ENCODE results near the gene EFNA4.

Gene EFNA4

DNA sequence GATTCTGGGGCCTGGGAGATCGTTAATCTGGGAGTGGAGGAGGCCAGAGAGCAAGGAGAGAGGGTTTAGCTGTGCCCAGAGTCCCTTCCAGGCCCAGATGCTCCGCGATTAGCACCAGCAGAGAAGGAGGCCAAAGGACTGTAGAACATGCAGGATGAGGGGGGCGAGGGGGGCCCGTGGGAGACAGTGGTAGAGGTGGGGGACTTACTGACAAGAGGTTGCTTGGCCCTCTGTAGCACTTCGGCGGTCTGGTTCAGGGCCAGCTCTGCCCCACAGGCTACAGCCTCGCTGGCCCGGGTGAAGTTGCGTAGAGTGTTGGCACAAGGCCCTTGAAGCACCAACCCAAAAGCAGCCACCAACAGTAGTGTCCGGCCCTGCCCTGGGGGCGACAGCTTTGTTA is 30.7 kb upstream of the EFNA4 start:
- DNase-seq (ENCODE audit: low read depth in 2 of 3, low spot score in 1 of 3) = no peak

DNA sequence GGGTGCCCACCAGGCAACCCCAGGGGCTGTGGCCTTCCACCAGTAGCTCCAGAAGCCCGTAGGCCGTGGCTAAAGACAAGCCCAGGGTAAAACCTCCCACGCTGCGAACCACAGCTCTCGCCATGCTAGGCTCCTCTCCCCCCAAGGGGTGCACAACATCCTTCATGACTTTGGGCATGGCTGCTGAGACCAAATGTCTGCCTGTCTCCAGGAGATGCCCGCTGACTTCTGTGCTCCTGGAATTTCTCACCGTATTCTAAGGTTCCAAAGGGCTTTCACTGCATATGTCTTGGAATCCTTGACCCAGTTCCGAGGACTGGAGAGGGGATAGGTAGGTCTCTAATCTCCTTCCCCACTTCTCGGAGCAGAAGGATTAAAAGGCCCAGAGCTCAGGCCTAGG is 30.0 kb upstream of the EFNA4 start, which contains the start of the genes DCST1 and DCST2:
Gene DCST1 (plus strand): TSS at position 301 of the 400 bp plus-strand sequence. CDS start 213 bp downstream, outside the sequence.
Gene DCST2 (minus strand): TSS at position 258 of the 400 bp plus-strand sequence. CDS start 80 bp downstream, at position 178.
- DNase-seq (ENCODE audit: low read depth in 2 of 3, low spot score in 1 of 3) = no peak

DNA sequence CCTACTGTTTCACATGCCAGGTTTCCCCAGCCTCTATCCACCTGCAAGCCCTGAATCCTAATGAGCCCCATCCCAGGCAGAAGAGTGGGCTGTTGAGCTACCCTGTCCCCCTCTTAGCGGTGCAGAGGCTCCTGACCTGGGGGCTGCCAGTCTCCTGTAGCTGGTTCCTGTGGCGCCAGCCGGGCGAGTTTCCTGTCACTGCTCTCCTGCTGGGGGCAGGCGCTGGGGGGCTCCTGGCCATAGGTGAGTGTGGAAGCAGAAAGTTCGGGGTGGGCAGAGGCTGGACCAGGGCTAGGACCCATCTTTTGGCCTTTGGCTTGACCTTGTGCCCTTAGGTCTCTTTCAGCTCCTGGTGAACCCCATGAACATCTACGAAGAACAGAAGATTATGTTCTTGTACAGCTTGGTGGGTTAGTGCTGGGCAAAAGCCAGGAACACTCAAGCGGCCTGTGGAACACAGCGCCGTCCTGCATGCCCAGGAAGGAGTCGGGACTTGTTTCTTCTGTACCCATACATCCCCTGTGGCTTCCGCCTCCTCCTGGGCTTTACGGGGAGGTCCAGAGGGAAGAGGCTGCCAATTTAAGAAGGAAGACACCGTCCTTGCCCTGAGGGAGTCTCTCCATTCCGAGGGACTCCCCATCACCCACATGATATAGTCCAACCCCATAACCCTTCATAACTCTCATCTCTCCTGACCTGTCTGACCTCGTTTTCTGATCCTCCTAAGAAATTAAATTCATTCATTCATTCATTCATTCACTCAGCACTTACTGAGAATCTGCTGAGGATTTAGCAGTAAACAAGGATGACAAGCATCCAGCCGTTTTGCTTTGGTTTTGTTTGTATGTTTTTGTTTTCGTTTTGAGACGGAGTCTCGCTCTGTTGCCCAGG is 29.0 kb upstream of the EFNA4 start:
- no peak for DNase-seq (ENCODE audit: low read depth in 2 of 3, low spot score in 1 of 3)

DNA sequence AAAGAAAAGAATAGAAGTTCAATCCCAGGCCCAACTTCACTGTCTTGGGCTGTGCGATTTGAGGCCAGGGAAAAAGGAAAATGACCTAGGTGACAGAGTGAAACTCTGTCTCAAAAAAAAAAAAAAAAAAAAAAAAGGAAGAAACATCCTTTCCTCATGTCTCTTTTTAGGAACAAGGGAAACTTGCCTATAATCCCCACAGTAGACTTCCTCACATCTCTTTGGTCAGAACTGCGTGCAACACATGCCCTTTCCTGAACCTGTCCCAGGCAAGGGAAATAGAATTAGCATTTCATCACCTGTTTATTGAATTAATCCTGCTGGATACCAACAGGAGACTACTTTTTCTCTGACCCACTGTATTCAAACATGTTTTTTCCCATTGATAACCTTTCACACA is 27.6 kb upstream of the EFNA4 start:
- no peak for DNase-seq (ENCODE audit: low read depth in 2 of 3, low spot score in 1 of 3)

DNA sequence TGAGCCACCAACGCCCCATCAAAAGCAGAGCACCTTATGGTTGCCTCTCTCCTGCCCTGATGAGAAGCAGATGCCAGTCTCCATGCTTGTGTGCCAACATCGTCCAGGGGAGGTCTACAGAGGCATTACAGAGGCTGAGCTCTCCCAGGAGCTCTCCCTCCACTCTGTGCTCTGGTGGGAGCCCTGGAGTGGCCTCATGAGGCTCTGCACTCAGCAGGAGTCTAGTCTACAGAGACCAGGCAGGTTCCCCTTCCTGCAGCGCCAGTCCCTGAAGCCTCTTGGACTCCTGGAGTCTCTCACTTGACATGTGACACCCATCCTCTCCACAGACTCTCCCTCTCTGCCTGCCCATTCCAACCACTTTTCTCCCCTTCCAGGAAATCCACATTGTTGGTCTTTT is 26.5 kb upstream of the EFNA4 start:
- DNase-seq (ENCODE audit: low read depth in 2 of 3, low spot score in 1 of 3) = no peak

DNA sequence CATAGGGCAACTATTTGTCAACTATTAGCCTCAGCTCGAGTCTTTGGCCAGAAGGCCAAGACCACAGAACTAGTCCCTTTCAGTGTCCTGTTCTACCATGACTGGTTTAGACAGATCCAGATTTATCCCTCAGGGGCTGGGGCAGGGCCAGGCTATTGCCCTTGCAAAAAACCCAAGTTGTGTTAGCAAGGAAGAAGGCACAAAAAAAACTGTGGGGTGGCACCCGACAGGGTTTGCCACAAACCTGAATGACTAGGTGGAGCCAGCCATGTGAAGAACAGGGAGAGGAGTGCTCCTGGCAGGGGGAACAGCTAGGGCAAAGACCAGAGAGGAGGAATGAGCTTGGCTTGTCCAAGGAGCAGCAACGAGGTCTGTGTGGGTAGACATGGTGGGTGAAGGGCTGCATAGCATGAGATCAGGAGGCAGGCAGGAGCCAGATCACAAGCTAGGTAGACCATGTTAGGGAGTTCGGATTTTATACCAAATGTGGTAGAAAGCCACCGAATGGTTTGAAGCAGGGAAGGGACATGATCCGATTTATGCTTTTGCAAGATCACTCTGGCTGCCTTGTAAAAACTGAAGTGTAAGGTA is 25.6 kb upstream of the EFNA4 start:
- DNase-seq (ENCODE audit: low read depth in 2 of 3, low spot score in 1 of 3) = no peak

DNA sequence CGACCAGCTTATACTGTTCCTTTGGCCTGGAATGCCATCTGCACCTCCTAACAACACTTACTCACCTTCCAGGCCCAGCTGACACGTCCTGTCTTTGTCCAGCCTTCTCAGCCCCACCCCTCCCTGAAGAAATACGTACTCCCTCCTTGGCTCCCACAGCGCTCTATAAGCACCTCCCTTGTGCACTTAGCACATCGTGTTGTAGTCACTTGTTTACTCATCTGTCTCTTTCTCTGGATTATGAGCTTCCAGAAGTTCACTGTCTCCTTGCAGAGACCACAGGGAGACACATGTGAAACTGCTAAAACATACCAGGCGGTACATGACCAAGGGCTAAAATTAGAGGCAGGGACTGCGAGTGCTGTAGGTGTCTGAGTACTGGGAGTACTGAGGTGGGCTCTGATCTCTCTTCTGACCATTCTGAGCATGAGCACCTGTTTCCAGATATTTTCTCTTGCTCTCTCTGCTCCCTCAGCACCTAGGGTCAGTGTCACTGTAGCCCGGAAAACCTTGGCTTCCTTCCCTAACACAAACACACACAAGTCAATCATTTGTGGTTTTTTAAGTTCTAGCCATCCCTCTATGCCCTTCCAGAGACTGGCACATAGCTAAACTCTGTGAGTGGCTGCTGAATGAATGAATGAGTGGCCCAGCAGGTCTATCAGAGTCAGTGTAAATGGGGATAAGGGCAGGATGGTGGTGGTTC is 24.8 kb upstream of the EFNA4 start:
- no peak for DNase-seq (ENCODE audit: low read depth in 2 of 3, low spot score in 1 of 3)

DNA sequence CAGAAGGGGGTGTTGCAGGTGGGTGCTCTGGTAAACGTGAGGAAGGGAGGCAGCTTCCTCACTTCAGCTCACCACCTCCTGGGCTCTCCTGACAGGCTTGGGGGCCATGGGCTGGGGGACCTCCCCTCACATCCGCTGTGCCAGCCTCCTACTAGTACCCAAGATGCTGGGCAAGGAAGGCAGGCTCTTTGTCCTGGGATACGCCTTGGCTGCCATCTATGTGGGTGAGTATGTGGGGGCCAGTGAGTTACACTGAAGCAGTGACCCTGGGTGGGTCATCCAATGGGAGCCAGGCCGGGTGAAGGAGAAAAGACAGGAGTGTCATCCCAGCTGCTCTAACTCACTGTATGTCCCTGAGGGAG is 24.3 kb upstream of the EFNA4 start:
- no peak for DNase-seq (ENCODE audit: low read depth in 2 of 3, low spot score in 1 of 3)

DNA sequence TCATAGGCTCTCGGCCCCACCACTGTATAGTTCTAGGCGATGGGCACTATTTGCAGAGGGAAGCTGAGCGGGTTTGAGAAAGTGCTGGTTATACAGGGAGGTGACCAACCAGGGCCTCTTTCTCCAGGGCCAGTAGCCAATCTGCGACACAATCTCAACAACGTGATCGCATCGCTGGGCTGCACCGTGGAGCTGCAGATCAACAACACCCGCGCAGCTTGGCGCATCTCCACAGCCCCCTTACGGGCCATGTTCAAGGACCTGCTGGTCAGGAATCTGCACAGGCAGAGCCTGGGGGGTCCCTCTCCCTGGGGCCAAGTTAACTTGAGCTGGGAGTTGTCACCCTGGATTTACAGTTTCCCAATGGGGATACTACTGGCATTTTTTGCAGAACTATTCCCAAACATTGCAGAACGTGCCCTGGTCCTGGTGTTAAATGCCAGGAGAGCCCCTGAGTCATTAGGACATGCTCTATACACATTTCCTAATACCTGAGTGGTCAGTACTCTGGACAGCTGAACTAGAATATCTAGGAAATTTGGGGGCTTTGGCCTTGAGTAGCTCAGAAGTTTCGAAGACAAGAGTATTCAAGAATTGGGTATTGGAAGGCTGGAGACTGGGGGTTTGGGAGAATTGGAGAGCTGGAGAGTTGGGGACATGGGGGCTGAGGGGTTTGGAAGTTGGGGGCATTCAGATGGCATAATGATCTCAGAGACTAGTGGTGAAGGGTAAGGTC is 23.0 kb upstream of the EFNA4 start:
- no peak for DNase-seq (ENCODE audit: low read depth in 2 of 3, low spot score in 1 of 3)

DNA sequence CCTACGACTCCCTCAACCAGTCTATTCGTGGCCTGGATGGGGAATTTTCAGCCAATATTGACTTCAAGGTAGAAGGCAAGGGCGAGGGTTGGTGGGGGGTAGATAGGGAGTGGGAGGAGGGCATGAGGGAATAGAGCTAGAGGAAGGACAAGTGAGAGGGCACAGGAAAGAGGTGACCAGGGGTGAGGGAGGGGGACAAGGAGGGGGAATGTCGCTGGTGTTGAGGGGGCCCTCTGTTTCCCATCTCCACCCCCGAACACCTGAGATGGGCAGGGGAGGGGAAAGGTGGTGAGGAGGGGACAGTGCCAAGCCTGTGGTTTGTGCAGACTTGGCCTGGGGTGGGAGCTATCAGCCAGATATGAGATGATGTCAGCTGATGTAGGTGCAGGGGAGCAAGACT is 20.8 kb upstream of the EFNA4 start:
- DNase-seq (ENCODE audit: low read depth in 2 of 3, low spot score in 1 of 3) = no peak

DNA sequence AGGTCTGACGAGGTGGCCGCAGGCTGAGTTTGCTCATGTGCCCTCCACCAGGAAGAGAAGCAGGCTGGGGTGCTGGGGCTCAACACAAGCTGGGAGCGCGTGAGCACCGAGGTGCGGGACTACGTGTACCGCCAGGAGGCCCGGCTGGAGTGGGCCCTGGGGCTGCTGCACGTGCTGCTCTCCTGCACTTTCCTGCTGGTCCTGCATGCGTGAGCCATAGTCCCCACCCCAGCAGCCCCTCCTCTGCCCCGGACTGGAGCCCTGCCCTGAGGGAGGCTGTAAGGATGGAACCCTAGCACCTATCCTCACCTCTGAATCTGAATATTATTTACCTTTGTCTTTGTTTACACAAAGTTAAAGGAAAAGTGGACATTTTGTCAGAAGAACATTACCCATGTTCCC is 20.2 kb upstream of the EFNA4 start:
- DNase-seq (ENCODE audit: low read depth in 2 of 3, low spot score in 1 of 3) = no peak

DNA sequence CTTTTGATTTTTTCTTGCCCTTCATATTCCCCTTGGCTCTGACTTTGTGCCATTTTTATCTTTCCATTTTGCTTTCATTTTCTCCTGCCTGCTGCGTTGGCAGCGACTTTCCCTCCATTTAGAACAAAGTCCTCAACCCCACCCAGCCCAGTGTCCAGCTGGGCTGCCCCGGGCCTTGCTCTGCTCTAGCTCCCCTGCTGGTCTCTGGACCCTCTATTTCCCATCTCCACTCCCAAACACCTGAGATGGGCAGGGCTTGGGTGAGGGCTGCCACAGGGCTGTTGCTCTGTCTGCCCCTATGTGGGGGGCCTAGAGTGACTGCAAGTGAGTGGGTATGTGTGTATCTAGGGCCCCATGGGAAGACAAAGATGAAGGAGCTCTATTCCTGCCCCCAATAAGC is 19.7 kb upstream of the EFNA4 start:
- DNase-seq (ENCODE audit: low read depth in 2 of 3, low spot score in 1 of 3) = no peak

DNA sequence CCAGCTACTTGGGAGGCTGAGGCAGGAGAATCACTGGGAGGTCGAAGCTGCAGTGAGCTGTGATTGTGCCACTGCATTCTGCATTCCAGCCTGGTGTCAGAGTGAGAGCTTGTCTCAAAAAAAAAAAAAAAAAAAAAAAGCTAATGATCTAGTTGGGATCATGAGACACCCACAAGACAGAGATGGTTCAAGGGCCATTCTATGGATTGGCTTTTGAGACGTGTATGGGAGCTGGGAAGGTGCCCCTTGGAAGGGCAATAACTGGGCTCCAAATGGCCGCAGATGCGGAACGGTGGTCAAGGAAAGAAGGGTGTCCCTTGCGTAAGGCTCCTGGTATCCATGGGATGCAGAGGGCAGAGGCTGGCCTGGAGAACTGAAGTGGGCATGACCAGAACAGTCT is 19.2 kb upstream of the EFNA4 start:
- DNase-seq (ENCODE audit: low read depth in 2 of 3, low spot score in 1 of 3) = no peak

DNA sequence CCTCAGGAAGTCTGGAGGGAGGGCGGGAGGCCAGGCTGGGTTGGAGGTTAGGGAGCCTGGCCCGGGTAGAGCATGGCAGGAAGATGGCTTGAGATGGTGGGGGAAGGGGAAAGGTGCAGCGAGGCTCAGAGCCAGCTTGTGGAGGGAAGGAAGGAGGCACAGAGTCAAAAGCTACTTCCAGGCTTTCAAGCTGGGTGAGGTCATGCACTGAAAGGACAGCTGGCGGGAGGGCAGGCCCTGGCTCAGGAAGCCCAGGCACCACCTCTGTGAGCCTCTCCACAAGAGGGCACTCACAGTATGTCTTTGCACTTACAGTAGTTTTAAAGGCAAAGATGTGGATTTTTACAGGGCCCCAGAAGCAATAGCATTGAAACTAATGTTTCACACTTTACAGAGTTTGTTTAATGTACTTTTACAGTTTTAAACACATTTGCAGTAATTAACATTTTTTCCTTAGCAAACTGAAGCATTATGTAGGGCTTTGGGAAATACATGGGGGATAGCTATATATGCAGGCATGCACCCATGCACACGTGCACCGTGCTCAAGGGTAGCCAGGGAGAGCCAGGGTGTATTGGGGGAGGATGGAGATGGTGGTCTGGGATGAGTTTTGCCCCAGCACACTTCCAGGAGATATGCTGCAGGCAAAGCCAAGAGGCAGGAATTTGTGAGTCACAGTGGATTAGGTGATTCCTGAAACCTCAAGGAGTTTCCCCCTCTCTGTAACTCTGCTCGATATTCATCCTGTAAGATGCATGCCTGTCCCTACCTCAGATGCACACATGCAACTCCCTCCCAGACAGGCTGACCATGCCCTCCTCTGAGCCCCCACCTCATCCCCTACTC is 18.5 kb upstream of the EFNA4 start:
- peak in 1 of 3 donors; percentile 49 for DNase-seq (ENCODE audit: low read depth in 2 of 3, low spot score in 1 of 3)

DNA sequence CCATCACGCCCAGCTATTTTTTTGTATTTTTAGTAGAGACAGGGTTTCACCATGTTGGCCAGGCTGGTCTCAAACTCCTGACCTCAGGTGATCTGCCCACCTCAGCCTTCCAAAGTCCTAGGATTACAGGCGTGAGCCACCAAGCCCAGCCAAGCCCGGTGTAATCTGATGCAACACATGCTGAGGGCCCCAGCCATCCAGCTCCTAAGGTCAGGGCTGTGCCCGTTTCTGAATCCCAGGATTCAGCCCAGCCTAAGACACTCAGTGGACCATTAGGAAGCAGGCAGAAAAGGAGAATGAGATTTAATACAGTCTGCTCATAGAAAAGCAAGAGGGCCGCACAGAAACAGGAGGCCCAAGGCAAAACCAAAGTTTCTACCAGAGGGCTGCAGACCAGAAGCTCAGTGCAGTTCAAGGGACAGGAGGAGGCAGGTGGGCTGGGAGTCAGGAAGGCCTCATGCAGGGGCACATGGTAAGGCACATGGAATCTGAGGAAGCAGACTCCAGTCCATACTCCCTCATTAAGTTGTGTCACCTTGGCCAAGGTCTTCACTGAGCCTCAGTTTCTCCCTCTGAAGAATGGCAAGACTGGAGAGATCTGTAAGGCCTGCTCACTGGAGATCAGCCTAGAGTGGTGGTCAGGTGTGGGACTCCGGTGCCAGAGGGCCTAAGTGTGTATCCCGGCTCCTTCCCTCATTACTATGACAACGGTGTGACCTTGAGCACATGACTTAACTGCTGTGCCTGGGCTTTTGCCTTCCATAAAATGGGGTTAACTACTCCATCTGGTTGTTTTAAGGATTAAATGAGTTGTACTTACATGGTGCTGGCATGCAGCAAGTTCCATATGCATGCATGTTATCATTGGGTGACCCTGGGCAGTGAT is 14.8 kb upstream of the EFNA4 start:
- DNase-seq (ENCODE audit: low read depth in 2 of 3, low spot score in 1 of 3) = no peak

DNA sequence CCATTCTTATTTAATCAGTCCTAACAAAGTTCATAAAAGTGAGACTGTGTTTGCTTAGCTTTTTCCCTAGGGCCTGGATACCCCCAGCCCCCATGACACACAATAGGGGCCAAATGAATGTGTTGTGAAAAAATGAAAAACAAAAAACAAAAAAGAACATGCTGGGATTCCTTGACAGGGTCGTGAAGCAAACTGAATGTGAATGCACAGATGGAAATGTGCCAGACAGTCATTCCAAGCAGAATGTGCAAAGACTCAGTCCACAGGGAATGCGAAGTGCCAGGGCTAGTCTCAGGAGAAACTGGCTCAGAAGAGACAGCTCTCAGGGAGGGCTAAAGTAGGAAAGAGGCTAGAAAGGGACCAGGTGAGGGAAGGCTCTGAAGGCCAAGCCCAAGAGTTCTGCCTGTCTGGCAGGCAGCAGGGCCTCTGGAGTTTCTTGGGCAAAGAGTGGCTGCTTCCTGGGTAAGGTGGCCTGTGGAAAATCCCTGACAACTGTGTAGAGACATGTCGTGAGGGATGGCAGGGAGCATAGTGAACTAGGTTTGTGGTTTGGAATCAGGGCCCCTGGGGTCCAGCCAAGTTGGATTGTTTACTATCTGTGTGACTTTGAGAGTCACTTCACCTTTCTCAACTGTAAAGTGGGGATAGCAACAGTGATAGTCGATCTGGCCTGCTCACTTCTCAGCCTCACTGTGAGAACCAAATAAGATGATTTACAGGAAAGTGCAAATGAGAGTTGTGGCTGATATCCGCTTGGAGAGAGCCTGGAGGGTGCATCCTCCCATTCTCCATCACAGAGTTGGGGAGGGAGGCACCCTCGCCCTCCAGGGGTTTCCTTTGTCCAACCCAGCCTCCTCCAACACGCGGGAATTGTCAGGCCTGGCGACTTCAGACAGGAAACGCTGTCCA is 13.6 kb upstream of the EFNA4 start:
- no peak for DNase-seq (ENCODE audit: low read depth in 2 of 3, low spot score in 1 of 3)

DNA sequence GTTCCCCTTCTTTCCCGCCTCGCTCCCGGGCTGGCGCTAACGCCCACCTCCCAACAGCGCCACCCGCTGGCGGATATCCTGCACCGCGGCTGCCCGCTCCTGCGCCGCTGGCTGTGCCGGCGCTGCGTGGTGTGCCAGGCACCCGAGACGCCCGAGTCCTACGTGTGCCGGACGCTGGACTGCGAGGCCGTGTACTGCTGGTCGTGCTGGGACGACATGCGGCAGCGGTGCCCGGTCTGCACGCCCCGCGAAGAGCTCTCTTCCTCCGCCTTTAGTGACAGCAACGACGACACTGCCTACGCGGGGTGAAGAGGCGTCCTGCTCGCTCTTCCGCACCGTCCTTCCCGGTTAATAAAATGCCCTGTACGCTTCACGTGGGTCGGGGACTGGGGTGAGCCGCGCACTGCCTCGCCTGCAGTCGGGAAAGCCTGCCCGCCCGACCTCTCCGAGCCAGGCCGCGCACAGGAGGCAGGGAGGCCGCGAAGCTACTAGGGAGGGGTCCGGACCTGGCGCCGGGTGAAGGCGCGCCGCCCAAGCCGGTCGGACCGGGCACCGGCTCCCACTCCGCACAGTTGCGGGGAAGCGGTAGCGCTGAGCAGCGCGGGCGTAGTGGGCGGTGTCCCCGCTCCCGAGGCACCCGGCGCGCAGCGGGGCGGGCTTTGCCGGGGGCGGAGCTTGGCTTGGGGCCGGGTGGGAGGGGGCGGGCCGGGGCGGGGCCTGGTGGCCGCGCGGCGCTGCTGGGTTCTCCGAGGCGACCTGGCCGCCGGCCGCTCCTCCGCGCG is 12.8 kb upstream of the EFNA4 start, which contains the start of gene ADAM15:
Gene ADAM15 (plus strand): TSS at position 757 of the 782 bp plus-strand sequence. CDS start 71 bp downstream, outside the sequence.
- peak; percentile 56 to 75 (median 72) for DNase-seq (ENCODE audit: low read depth in 2 of 3, low spot score in 1 of 3)
